Measurements from ENCODE around the gene HRH4. TPM values are rescaled to one million over a fixed set of nuclear protein-coding genes. Genes with fewer than 3 reads are reported as not detected.

HRH4 gene
- total and polyA plus RNA-seq, 2 donors (not counting 1 experiment from before 2014, with no cell fraction given) = 0.03 to 0.07 TPM

DNA sequence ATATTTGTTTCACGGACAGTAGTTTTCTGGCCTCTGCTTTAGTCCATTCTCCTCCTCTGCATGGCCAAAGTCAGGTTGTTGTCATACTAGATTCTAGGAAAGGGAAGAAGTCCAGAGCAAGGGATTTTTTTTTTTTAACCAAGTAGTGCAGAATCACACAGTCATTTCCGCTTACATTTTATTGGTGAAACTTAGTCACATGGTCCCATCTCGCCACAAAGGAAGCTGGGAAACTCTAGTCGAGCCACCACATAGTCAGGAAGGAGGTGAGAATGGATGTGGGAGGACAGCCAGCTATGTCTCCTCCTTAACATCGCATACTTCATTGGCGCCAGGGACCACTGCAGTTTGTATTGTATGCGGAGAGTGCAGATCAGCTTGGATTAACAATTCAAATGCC, 10.4 kb downstream of the HRH4 start:
- no peak overlapping the region for H3K27ac Mint-ChIP-seq
- no peaks in the 10 kb centered on the region for H3K9me3 Mint-ChIP-seq (ENCODE audit: insufficient read depth)
- no peaks in the 10 kb centered on the region for H3K4me1 ChIP-seq (ENCODE audit: control insufficient read depth in 2 of 2, insufficient read depth in 2 of 2, low read length in 2 of 2)
- no peak for DNase-seq
- TF ChIP-seq EZH2 (IDR thresholded peaks at IDR 0.05; ENCODE audit: borderline replicate concordance, insufficient read depth, low read depth, low read length, poor library complexity, severe bottlenecking) = no peak
- TF ChIP-seq, protein P1, sequence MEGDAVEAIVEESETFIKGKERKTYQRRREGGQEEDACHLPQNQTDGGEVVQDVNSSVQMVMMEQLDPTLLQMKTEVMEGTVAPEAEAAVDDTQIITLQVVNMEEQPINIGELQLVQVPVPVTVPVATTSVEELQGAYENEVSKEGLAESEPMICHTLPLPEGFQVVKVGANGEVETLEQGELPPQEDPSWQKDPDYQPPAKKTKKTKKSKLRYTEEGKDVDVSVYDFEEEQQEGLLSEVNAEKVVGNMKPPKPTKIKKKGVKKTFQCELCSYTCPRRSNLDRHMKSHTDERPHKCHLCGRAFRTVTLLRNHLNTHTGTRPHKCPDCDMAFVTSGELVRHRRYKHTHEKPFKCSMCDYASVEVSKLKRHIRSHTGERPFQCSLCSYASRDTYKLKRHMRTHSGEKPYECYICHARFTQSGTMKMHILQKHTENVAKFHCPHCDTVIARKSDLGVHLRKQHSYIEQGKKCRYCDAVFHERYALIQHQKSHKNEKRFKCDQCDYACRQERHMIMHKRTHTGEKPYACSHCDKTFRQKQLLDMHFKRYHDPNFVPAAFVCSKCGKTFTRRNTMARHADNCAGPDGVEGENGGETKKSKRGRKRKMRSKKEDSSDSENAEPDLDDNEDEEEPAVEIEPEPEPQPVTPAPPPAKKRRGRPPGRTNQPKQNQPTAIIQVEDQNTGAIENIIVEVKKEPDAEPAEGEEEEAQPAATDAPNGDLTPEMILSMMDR (IDR thresholded peaks at IDR 0.05) = no peak
- H4K20me1 ChIP-seq (ENCODE audit: control insufficient read depth, insufficient read depth, low read length, poor library complexity, severe bottlenecking) = no peaks in the 10 kb centered on the region
- ChIA-PET POLR2A (no interaction called here), CTCF (no interaction called here)
- no peak overlapping the region for H3K4me2 ChIP-seq (replicated peaks; ENCODE audit: low read depth, low read length, poor library complexity, severe bottlenecking)
- no peak overlapping the region for H3K27ac ChIP-seq (ENCODE audit: low read length in 2 of 2)
- H3K4me1 Mint-ChIP-seq = no peaks in the 10 kb centered on the region
- H3K27me3 ChIP-seq (replicated peaks in 1 of 4; ENCODE audit: control extremely low read depth in 1 of 4, control insufficient read depth in 3 of 4, insufficient read depth in 4 of 4, low read length in 3 of 4) = no peaks in the 10 kb centered on the region
- H3K36me3 ChIP-seq (replicated peaks in 1 of 2; ENCODE audit: control extremely low read depth in 1 of 2, control insufficient read depth in 1 of 2, extremely low read depth in 1 of 2, insufficient read depth in 2 of 2, low read length in 1 of 2) = no peaks in the 10 kb centered on the region
- WGBS (ENCODE audit: insufficient coverage) = no CpG with 5 or more reads among the region's 7 CpGs
- H3K79me2 ChIP-seq (ENCODE audit: control insufficient read depth, insufficient read depth, low read length) = no peaks in the 10 kb centered on the region
- no peak overlapping the region for H3K4me3 ChIP-seq (ENCODE audit: control extremely low read depth in 1 of 5, extremely low read depth in 1 of 5, insufficient read depth in 1 of 5, low read depth in 2 of 5, low read length in 4 of 5)
- ATAC-seq (ENCODE audit: low read depth) = no peak
- peaks cover 0 to 1% (median 0%) of the 10 kb centered on the region in 3 donors for H3K9me3 ChIP-seq (ENCODE audit: control extremely low read depth in 1 of 3, control insufficient read depth in 2 of 3, insufficient read depth in 1 of 3, low read length in 2 of 3)
- no peak overlapping the region for H2AFZ ChIP-seq (ENCODE audit: insufficient read depth, low read depth, low read length, poor library complexity, severe bottlenecking)
- no peak overlapping the region for H3K9ac ChIP-seq (ENCODE audit: low read length)
- intact Hi-C loops (cut with micrococcal nuclease) = no loop called here
- peaks cover 3% of the 10 kb centered on the region for H3K27me3 Mint-ChIP-seq
- H3K4me3 Mint-ChIP-seq = no peak overlapping the region

DNA sequence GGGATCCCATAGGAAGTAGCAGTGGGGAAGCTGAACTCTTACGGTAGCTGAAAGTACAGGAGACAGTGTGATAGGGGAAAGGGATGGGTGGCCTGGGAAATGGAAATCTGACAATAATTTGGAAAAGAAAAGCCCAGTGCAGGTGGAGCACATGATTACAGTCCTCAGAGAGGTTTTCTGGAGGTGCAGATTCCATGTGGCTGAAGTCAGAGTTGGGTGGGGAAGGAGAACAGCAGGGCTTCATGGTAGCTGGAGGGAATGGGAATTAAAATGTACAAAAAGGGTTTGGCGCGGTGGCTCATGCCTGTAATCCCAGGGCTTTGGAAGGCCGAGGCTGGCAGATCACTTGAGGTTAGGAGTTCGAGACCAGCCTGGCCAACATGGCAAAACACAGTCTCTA, 12.2 kb downstream of the HRH4 start:
- no peak overlapping the region for H3K4me2 ChIP-seq (replicated peaks; ENCODE audit: low read depth, low read length, poor library complexity, severe bottlenecking)
- WGBS (ENCODE audit: insufficient coverage) = 97% methylated on average over 2 of the region's 5 CpGs
- CTCF ChIA-PET = interaction anchor here (0.6 kb wide), 1 partner anchor 16 kb away, joined by 3 read pairs; no protein-coding TSS in a partner anchor

More for the DNA sequence above, 12.2 kb downstream of the HRH4 start:
- TF ChIP-seq EZH2 (IDR thresholded peaks at IDR 0.05; ENCODE audit: borderline replicate concordance, insufficient read depth, low read depth, low read length, poor library complexity, severe bottlenecking) = no peak
- TF ChIP-seq, protein P1 (IDR thresholded peaks at IDR 0.05) = no peak
- Histone ChIP-seq H3K27ac (ENCODE audit: low read length in 2 of 2) (no peak overlapping the region), H2AFZ (ENCODE audit: insufficient read depth, low read depth, low read length, poor library complexity, severe bottlenecking) (no peak overlapping the region), H3K36me3 (replicated peaks in 1 of 2; ENCODE audit: control extremely low read depth in 1 of 2, control insufficient read depth in 1 of 2, extremely low read depth in 1 of 2, insufficient read depth in 2 of 2, low read length in 1 of 2) (no peaks in the 10 kb centered on the region), H3K79me2 (ENCODE audit: control insufficient read depth, insufficient read depth, low read length) (no peaks in the 10 kb centered on the region), H3K4me3 (ENCODE audit: control extremely low read depth in 1 of 5, extremely low read depth in 1 of 5, insufficient read depth in 1 of 5, low read depth in 2 of 5, low read length in 4 of 5) (no peak overlapping the region), H3K9ac (ENCODE audit: low read length) (no peak overlapping the region), H3K4me1 (ENCODE audit: control insufficient read depth in 2 of 2, insufficient read depth in 2 of 2, low read length in 2 of 2) (no peaks in the 10 kb centered on the region), H3K9me3 (ENCODE audit: control extremely low read depth in 1 of 3, control insufficient read depth in 2 of 3, insufficient read depth in 1 of 3, low read length in 2 of 3) (no peaks in the 10 kb centered on the region), H4K20me1 (ENCODE audit: control insufficient read depth, insufficient read depth, low read length, poor library complexity, severe bottlenecking) (no peaks in the 10 kb centered on the region), H3K27me3 (replicated peaks in 1 of 4; ENCODE audit: control extremely low read depth in 1 of 4, control insufficient read depth in 3 of 4, insufficient read depth in 4 of 4, low read length in 3 of 4) (no peaks in the 10 kb centered on the region)
- Mint-ChIP-seq H3K4me3 (no peak overlapping the region), H3K4me1 (no peaks in the 10 kb centered on the region), H3K9me3 (ENCODE audit: insufficient read depth) (no peaks in the 10 kb centered on the region), H3K27ac (no peak overlapping the region), H3K27me3 (no peaks in the 10 kb centered on the region)
- ATAC-seq (ENCODE audit: low read depth) (no peak), DNase-seq (no peak)
- POLR2A ChIA-PET = no interaction called here
- intact Hi-C loops (cut with micrococcal nuclease) = no loop called here
